ENCODE measurements around the gene DNAL1. TPM values are rescaled to one million over a fixed set of nuclear protein-coding genes. Genes with fewer than 3 reads are reported as not detected.

Gene DNAL1
- total and polyA plus RNA-seq, 2 experiments from 2014 or later: 6.0 to 6.9 TPM

- no peaks in the 10 kb centered on the region for H3K9me2 ChIP-seq (replicated peaks; ENCODE audit: insufficient read depth)
- H3K4me2 ChIP-seq: peak overlapping the region; percentile 54
Observed at GRCh38 chr14:73749706-73750530, 105.1 kb downstream of the DNAL1 start.

GRCh38 chr14:73750531-73750901 lies 105.7 kb downstream of the DNAL1 start:
- peaks cover 99% of the 10 kb centered on the region for H3K79me2 ChIP-seq
- no peak for DNase-seq (ENCODE audit: low spot score)
- H3K27ac ChIP-seq: peak overlapping the region; percentile 60
- H3K36me3 ChIP-seq (replicated peaks; ENCODE audit: insufficient read depth, low read depth): no peaks in the 10 kb centered on the region
- H4K20me1 ChIP-seq (ENCODE audit: insufficient read depth, poor library complexity, severe bottlenecking): peaks cover 100% of the 10 kb centered on the region
- no peaks in the 10 kb centered on the region for H3K9me3 ChIP-seq (ENCODE audit: low read depth)
- H3K9me2 ChIP-seq (replicated peaks; ENCODE audit: insufficient read depth): no peaks in the 10 kb centered on the region
- 72% methylated on average over 3 of the region's 3 CpGs for WGBS (ENCODE audit: low lambda C conversion rate, missing lambda C conversion rate)
- TF ChIP-seq EZH2phosphoT487 (IDR thresholded peaks at IDR 0.05; ENCODE audit: low read depth, severe bottlenecking, unreplicated experiment): no peak
- no peak for TF ChIP-seq CTCF (IDR thresholded peaks at IDR 0.05; ENCODE audit: poor library complexity)
- no peak for TF ChIP-seq EZH2 (IDR thresholded peaks at IDR 0.05; ENCODE audit: borderline replicate concordance)
- peak overlapping the region; percentile 54 for H3K4me2 ChIP-seq
- H3K27me3 ChIP-seq: no peaks in the 10 kb centered on the region
- no peak overlapping the region for H3K4me3 ChIP-seq
- no peak overlapping the region for H2AFZ ChIP-seq
- peaks cover 77% of the 10 kb centered on the region for H3K4me1 ChIP-seq (ENCODE audit: insufficient read depth)

More at GRCh38 chr14:73749706-73750530, 105.1 kb downstream of the DNAL1 start:
- peak; percentile 6 for DNase-seq (ENCODE audit: low spot score)
- WGBS (ENCODE audit: low lambda C conversion rate, missing lambda C conversion rate): 69% methylated on average over 11 of the region's 11 CpGs
- Histone ChIP-seq H2AFZ (no peak overlapping the region), H4K20me1 (ENCODE audit: insufficient read depth, poor library complexity, severe bottlenecking) (peaks cover 100% of the 10 kb centered on the region), H3K4me1 (ENCODE audit: insufficient read depth) (peaks cover 77% of the 10 kb centered on the region), H3K27ac (peak overlapping the region; percentile 60), H3K36me3 (replicated peaks; ENCODE audit: insufficient read depth, low read depth) (no peaks in the 10 kb centered on the region), H3K27me3 (no peaks in the 10 kb centered on the region), H3K4me3 (no peak overlapping the region), H3K79me2 (peaks cover 99% of the 10 kb centered on the region), H3K9me3 (ENCODE audit: low read depth) (no peaks in the 10 kb centered on the region)
- TF ChIP-seq EZH2 (IDR thresholded peaks at IDR 0.05; ENCODE audit: borderline replicate concordance): no peak
- no peak for TF ChIP-seq EZH2phosphoT487 (IDR thresholded peaks at IDR 0.05; ENCODE audit: low read depth, severe bottlenecking, unreplicated experiment)

GRCh38 chr14:73751157-73751691 lies 106.4 kb downstream of the DNAL1 start:
- no peak for DNase-seq (ENCODE audit: low spot score)
- no peak overlapping the region for H3K4me2 ChIP-seq
- H4K20me1 ChIP-seq (ENCODE audit: insufficient read depth, poor library complexity, severe bottlenecking): peaks cover 100% of the 10 kb centered on the region
- no peak overlapping the region for H2AFZ ChIP-seq
- WGBS (ENCODE audit: low lambda C conversion rate, missing lambda C conversion rate): 78% methylated on average over 7 of the region's 7 CpGs
- H3K27ac ChIP-seq: peak overlapping the region; percentile 89
- H3K4me3 ChIP-seq: no peak overlapping the region
- H3K36me3 ChIP-seq (replicated peaks; ENCODE audit: insufficient read depth, low read depth): no peaks in the 10 kb centered on the region
- TF ChIP-seq EZH2 (IDR thresholded peaks at IDR 0.05; ENCODE audit: borderline replicate concordance): no peak
- TF ChIP-seq EZH2phosphoT487 (IDR thresholded peaks at IDR 0.05; ENCODE audit: low read depth, severe bottlenecking, unreplicated experiment): no peak
- TF ChIP-seq CTCF (IDR thresholded peaks at IDR 0.05; ENCODE audit: poor library complexity): no peak
- H3K9me3 ChIP-seq (ENCODE audit: low read depth): no peaks in the 10 kb centered on the region
- H3K4me1 ChIP-seq (ENCODE audit: insufficient read depth): peaks cover 77% of the 10 kb centered on the region
- H3K79me2 ChIP-seq: peaks cover 99% of the 10 kb centered on the region
- no peaks in the 10 kb centered on the region for H3K27me3 ChIP-seq
- H3K9me2 ChIP-seq (replicated peaks; ENCODE audit: insufficient read depth): no peaks in the 10 kb centered on the region
